AG09309 (cell line): ENCODE results near the gene R3HCC1L.

ENCODE experiments used
- DNase-seq: peaks from one replicate; pipeline ENCODE4 v3.0.0-alpha.2; 2010; ENCODE audit warnings: low read depth
- H3K4me3 ChIP-seq: 2 replicates; pipeline ENCODE4 v1.5.1; 2011; ENCODE audit warnings: mild to moderate bottlenecking, low read depth, low read length, moderate library complexity; ENCODE audit not compliant: control insufficient read depth
- CTCF ChIP-seq: IDR thresholded peaks from 2 replicates; pipeline ENCODE4 v1.5.1; 2011; ENCODE audit warnings: mild to moderate bottlenecking, low read depth, low read length, inconsistent platforms; ENCODE audit not compliant: insufficient read depth, control insufficient read depth; ENCODE audit errors: missing control alignments

R3HCC1L gene

GRCh38 chr10:98208925-98209324, 74.5 kb downstream of the R3HCC1L start:
- no peak overlapping the region for H3K4me3 ChIP-seq
- DNase-seq: no peak
- TF ChIP-seq CTCF: no peak

- no peak overlapping the region for H3K4me3 ChIP-seq
- DNase-seq: no peak
- TF ChIP-seq CTCF: no peak
Observed at GRCh38 chr10:98209441-98209840, 75.0 kb downstream of the R3HCC1L start.

- no peak overlapping the region for H3K4me3 ChIP-seq
- DNase-seq: no peak
- TF ChIP-seq CTCF: no peak
Observed at GRCh38 chr10:98212196-98212595, 77.7 kb downstream of the R3HCC1L start.

- DNase-seq: no peak
- no peak overlapping the region for H3K4me3 ChIP-seq
- no peak for TF ChIP-seq CTCF
Observed at GRCh38 chr10:98213740-98214139, 79.3 kb downstream of the R3HCC1L start.

- no peak overlapping the region for H3K4me3 ChIP-seq
- TF ChIP-seq CTCF: no peak
- no peak for DNase-seq
Observed at GRCh38 chr10:98215373-98215772, 80.9 kb downstream of the R3HCC1L start.

- no peak for DNase-seq
- no peak for TF ChIP-seq CTCF
- no peak overlapping the region for H3K4me3 ChIP-seq
Observed at GRCh38 chr10:98217801-98218200, 83.3 kb downstream of the R3HCC1L start.

- H3K4me3 ChIP-seq: no peak overlapping the region
- no peak for TF ChIP-seq CTCF
- DNase-seq: no peak
Observed at GRCh38 chr10:98223874-98224273, 89.4 kb downstream of the R3HCC1L start.
